ENCODE results near the gene HMGCR.
A peak's percentile ranks its signal among the peaks of the same experiment; 100 is the strongest.

Gene HMGCR

DNA sequence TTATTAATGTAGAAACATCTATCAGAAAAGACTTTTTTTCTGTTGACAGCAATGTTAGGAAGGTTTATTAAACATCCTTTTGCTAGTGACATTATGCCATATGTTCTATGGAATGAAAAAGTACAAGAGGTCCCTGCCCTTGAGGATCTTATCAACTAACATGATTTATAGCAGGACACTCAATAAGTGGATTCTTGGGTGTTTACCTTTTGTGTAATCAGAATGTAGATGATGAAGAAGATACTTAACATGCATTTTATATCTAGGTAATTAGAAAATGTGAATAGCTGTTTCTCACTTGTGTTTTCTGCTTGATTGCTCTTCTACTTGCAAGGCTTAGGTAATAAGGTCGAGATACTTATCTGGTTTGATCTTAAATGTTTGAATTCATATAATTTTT is 4.9 kb downstream of the HMGCR start:
- no peak for DNase-seq

DNA sequence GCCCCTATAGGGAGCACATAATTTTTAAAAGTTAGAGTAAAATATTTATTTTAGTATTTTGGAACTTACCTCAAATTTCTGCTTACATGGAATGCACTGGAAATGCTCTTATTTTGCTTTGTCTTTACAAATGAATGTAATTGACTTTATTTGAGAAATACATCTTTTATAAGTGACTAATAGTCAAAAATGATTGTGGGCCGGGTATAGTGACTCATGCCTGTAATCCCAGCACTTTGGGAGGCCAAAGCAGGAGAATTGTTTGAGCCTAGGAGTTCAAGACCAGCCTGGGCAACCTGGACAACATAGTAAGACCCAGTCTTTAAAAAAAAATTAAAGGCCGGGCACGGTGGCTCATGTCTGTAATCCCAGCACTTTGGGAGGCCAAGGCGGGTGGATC is 5.8 kb downstream of the HMGCR start:
- no peak for DNase-seq

DNA sequence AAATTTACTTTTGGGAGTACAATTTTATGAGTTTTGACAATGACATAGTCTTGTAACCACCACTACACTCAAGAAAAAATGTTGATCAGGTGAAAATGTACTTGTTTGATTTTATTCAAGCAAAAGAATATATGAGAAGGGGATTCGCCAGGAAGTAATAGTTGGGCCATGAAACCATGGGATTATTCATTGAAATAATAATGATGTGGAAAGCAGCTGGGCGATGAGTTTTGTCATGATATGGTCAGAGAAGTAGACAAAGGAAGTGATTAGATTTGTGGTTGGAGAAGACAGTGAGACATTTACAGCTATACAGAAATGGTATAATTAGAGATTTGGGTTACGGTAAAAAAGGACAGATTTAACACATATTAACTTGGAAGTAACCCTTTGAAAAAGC is 11.2 kb downstream of the HMGCR start:
- DNase-seq: no peak

DNA sequence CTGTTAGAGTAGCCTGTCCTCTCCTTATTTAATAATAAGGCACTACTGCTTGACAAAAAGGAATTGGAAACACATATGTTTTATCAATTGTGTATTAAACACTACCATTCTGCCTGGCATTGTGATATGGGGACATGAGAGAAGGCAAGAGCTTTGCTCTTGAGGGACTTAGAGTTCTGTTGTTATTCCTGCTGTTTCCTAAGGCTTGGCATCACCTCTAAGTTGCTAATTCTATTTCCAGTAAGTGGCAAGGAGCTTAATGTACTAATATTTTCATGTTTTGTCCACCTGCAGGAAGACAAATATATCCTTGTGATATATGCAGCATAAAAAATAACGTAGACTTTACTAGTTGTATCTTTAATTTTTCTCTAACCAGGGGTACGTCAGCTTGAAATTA is 12.6 kb downstream of the HMGCR start:
- no peak for DNase-seq

DNA sequence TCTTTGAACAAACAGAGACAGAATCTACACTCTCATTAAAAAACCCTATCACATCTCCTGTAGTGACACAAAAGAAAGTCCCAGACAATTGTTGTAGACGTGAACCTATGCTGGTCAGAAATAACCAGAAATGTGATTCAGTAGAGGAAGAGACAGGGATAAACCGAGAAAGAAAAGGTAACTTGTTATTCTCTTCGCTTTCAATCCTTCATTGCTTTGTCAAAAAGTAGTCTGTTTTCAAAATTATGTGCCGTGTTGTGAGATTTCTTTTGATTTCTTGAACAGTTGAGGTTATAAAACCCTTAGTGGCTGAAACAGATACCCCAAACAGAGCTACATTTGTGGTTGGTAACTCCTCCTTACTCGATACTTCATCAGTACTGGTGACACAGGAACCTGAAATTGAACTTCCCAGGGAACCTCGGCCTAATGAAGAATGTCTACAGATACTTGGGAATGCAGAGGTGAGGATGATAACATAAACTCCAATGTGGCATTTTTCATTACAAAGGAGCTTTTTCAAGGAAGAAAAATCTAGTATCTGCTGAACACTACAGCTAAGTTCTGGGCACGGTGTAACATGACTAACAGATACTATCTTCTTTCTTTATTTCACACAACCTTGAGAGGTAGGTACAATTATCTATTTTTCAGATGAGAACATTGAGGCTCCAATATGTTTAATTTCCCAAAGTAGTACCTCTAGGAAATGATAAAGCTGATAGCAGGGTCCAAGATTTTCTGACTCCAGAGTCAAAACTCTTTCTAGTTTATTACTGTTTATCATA is 14.3 kb downstream of the HMGCR start:
- DNase-seq: no peak

DNA sequence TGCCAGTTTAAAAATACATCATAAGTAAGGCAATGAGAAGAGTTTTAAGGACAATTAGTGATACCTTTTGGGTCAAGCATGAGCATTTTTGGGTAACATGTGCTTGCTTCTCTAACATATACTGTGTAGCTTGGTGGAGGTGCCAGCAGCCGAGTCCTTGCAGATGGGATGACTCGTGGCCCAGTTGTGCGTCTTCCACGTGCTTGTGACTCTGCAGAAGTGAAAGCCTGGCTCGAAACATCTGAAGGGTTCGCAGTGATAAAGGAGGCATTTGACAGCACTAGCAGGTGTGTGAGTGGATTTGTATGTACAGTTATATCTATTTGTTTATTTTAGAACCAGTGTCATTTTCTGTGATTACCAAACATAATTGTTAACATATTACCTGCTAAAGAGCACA is 18.2 kb downstream of the HMGCR start:
- peak; percentile 18 for DNase-seq

DNA sequence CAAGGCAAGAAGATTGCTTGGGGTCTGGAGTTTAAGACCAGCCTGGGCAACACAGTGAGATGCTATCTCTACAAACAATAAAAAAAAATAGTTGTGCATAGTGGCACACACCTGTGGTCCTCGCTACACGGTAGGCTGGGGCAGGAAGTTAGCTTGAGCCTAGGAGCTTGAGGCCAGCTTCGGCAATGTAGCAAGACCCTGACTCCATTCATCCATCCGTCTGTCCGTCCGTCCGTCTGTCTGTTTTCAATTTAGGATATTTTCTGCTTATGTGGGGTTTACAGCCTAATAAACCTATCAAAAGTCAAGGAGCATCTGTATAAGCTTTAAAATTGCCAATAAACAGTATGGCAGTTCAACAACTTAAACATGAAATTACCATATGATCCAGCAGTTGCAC is 19.7 kb downstream of the HMGCR start:
- no peak for DNase-seq

DNA sequence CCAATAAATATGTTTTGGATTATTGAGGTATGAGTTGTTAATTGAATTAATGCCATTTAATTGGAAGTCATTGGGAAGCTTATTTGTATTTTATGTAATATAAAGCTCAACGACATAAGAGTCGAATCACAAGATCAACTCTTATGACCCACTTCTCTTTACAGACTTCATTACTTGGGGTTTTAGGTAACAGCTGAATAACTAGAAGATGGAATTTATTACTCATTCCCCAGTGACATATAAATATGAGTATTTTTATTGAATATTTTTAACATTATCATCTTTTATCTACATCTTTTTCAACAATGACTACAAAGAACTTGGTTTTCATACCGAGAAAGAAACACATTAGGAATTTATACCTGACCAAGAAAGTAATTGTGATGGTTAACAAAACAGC is 21.1 kb downstream of the HMGCR start:
- no peak for DNase-seq

DNA sequence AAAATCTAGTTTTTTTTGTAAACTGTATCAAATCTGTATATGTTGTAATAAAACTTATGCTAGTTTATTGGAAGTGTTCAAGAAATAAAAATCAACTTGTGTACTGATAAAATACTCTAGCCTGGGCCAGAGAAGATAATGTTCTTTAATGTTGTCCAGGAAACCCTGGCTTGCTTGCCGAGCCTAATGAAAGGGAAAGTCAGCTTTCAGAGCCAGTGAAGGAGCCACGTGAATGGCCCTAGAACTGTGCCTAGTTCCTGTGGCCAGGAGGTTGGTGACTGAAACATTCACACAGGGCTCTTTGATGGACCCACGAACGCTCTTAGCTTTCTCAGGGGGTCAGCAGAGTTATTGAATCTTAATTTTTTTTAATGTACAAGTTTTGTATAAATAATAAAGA is 24.3 kb downstream of the HMGCR start:
- no peak for DNase-seq

DNA sequence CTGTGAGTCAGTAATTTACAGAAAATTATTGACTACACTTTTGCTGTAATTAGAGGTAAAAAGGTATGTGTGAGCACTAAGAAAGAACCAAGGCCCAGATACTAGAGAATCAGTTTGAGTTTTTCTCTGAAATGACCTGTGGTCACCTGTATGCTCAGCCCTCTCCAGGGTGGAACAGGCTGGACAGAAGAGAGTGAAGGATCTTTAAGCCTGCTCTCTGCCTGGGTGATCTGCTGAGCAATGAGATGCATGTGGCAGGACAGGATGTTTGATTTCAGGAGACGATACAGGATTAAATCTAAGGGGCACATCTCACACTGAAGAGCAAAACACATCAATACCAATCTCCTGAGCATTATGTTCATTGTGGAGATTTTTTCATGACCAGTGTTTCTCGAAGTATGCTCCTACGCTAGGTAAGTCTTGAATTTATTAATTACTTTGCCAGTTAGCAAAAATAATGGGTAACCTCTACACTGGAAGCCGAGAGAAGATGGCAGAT is 25.5 kb downstream of the HMGCR start:
- DNase-seq: no peak

DNA sequence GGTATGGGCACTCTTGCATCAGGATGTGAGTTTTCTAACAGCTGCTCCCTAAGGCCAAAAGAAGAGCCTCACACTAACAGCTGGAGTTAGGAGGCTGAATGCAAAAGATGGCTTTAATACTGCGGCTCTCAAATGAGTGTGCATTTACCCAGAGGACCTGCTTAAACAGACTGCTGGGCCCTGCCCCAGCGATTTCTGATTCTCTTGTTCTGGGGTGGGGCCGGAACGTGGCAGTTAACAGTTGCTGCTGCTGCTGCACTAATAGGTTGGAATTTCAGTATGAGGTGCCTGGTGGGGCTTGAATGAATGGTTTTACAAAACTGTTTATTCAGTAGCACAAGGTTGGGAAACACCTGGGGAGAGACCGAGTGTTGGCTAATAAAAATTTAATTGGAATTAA is 26.1 kb downstream of the HMGCR start:
- no peak for DNase-seq

DNA sequence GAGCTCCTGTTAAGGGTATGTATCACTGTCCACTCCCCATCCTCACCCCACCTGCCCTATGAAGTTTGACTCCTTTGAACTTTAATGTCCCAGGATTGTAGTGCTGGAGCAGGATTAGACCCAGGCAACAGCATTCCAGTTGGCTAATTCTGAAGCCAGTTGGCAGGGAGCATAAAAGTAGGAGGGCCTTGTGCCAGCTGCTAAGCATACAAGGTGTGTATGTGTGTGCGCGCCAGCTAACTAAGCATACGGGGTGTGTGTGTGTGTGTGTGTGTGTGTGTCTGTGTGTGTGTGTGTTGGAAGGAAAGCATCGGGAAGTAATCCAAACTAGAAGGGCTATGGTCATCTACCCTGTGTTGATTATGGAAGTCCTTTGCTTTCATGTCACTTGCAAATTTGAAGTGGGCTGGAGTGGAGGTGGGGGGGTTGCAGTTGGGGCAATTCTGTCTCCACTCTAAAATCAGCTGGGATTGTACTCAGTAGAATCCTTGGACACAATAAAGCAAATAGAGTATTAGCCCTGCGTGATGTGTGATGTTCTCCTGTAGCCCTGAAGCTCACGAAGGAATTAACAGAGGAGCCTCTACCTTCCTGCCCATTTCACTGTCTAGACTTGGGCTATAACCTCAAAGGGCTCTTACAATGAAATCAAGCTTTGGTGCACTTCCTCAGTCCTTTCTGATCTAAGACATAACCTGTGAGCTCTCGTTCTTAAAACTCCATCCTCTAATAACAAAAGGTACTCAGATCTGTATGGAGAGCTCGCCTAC is 26.9 kb downstream of the HMGCR start:
- no peak for DNase-seq

DNA sequence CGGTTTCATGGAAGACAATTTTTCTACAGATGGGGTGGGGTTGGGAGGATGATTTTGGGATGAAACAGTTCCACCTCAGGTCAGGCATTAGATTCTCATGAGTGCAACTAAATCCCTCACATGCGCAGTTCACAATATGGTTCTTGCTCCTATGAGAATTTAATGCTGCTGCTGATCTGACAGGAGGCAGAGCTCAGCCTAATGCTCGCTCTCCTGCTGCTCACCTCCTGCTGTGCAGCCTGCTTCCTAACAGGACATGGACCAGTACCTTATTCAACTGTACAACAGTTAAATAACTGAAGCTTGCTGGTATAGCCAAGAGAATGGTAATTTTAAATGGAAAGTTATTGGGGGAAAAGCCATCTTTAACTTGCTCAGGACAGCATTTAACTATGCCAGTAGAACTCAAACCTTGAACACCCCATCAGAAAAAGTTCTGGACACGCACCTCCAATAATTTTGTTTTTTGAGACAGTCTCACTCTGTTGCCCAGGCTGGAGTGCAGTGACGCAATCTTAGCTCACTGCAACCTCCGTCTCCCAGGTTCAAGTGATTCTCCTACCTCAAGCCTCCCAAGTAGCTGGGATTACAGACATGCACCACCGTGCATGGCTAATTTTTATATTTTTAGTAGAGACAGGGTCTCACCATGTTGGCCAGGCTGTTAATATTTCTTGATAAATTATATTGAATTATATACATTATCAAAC is 27.7 kb downstream of the HMGCR start:
- DNase-seq: peak; percentile 1

DNA sequence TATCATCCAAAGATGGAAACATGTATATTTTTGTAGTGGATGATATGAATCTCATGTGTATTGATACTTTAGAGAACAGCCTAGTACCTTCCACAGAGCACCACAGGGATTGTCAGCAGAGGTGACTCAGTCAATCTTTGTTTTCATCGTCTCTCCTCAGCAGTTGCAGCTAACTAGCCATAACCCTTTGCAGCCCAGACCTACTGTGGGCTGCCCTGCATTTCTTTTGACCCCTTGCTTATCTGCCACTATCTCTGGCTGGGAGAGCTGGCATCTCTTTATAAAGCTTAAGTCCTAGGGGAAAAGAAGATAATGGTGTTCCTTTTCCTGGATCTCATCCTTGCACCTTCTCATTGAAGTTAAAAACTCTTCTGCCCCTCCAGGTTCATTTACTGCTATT is 28.7 kb downstream of the HMGCR start:
- DNase-seq: no peak

DNA sequence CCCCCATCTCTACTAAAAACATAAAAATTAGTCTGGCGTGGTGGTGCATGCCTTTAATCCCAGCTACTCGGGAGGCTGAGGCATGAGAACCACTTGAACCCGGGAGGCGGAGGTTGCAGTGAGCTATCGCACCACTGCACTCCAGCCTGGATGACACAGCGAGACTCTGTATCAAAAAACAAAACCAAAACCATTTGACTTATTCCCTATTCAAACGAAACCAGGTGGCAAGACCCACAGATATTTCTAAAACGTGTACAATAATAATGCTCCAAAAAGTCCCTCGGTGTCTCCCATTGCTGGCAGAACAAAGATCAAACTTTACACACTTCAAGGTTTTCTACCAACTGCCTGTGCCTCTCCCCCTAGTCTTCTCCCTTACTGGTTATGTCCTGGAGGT is 29.8 kb downstream of the HMGCR start:
- no peak for DNase-seq

DNA sequence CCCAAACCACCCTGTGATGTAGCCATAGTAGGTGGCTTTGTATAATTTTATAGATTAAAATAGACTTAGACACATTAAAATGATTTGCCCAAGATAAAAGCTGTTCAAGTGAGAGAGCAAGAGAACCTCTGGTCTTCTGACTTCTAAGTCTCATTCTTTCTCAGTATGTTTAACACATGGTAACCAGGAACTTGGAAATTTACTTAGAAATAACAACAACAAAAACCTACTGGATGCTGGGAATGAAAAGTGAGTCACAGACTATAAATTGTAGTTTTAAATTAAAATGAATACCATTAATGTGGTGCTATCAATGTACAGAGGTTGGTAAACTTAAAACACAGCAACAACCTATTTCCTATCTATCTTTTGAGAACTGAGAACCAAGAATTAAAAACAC is 30.4 kb downstream of the HMGCR start:
- no peak for DNase-seq

DNA sequence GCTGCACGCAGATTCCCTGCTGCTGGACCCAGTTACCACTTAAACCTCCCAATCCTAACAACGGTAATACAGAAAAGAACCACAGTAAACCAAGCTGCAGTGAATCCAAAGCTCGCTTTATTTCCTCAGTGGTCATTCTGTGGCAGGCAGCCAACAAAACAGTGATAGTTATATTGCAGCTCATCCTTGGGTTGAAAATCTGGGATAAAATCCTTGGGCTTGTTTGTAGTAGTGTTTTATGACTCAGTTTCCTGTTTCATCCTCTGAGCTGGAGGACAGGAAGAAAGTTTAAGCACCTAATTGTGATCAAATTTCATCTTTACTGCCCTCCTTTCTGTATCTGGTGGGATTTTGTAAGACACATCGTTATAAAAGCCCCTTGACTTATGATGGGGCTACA is 31.4 kb downstream of the HMGCR start:
- DNase-seq: no peak

DNA sequence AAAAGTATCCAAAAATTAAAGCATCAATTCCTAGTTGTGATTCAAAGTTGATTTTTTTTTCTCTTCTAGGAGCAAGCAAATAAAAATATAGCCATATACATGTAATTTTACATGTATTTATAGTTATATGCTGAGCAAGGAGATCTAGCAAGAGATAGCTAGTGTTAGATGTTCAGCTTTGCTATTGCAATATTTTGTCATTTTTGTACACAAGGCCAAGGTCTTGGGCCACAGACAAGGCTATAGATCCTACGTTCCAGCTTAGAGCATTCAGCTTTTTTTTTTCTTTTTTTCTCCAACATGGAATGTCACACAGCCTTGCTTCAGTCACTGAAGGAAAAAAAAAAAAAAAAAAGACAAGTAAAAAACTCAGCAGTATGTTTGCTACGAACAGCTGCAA is 36.8 kb downstream of the HMGCR start:
- no peak for DNase-seq

DNA sequence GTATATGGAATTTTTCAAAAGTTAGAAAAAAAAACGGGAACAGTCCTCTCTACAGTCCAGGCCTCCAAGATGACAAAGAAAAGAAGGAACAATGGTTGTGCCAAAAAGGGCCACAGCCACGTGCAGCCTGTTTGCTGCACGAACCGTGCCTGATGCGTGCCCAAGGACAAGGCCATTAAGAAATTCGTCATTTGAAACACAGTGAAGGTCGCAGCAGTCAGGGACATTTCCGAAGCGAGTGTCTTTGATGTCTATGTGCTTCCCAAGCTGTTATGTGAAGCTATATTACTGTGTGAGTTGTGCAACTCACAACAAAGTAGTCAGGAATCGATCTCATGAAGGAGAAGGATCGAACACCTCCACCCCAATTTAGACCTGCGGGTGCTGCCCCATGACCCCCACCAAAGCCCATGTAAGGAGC is 37.4 kb downstream of the HMGCR start:
- no peak for DNase-seq

DNA sequence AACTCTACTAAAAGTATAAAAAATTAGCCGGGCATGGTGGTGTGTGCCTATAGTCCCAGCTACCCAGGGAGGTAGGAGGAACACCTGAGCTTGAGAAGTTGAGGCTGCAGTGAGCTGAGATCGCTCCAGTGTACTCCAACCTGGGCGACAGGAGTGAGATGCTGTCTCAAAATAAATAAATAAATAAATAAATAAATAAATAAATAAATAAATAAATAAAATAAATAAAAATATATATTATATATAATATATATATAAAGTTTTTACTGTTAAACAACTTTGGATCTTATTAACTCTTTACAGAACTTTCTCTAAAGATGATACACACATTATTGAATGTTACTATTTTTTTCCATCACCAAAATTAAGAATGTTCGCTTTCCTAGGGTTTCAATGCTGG is 38.4 kb downstream of the HMGCR start:
- DNase-seq: no peak

DNA sequence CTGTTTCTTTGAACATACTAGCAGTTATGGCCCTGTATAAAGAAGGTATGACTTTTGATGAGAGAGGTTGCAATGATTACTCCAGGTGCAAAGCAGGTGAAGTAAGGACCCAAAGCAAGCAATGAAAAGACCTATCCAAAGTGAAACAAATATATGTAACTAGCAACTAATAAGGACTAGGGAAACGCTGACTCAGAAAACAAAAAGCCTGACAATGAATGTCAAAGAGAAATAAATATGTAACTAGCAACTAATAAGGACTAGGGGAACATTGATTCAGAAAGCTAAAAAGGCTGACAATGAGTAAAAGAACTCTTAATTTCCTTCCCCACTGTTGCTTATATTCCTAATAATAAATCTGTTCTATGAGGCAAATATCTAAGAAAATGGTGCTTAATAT is 43.1 kb downstream of the HMGCR start:
- no peak for DNase-seq

DNA sequence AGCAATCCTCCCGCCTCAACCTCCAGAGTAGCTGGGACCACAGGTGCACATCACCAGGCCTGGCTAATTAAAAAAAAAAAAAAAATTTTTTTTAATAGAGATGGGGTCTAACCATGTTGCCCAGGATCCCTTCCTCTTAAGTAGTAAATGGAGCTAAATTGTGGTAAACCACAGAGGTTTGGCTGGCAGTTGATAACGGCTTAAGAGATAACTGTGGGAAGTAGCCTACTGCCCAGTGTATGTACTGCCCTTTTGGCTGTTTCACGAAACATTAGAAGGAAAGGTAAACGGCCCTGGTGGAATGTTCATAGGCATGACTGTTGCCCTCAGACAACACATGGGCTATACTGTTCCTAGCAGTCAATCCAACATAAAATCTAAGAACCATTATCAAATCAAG is 44.4 kb downstream of the HMGCR start:
- no peak for DNase-seq

DNA sequence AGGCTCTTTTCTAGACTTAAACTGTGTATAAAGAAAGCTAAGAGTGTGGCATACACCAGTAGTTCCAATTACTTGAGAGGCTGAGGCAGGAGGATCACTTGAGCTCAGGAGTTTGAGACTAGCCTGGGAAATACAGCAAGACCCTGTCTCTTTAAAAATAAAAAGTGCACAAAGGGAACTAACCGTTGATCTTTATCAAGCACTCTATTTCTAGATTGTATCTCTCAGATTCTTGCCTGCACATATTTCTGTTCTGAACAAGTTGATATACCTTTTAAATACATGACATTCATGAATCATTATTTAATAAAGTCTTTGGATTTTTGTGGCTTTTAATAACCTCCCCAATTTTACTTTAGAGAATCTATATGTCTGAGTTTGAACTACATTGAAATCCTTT is 47.2 kb downstream of the HMGCR start:
- no peak for DNase-seq

DNA sequence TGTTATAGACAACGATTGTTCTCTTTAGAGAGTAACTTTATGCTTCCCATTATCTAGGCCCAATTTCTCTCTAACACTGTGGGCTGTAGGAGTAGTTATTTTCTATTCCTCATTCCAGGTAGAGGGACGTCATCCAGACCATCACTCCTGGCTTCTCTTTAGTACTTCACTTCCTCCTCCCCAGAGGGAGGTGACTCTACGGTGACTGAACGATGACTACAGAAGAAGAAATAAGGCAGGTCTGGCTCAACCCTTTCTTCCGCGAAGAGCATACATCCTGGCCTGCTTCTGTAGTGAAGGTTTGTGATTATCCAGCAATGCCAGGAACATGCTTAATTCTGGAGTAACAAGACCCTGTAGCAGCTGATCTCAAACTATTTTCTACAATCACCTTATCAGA is 50.8 kb downstream of the HMGCR start:
- no peak for DNase-seq

All from NCI-H146 (cell line).